Tibial artery (tissue), 4 donors: ENCODE data around the gene SDR9C7.
"Not testable (repeated sequence)": the region's sequence is repeated elsewhere in the genome, so short reads cannot be mapped to it uniquely, and the experiment has no call there.

Experiments used
- DNase-seq, 2 donors: peaks; one replicate each; pipeline ENCODE4 v3.0.0-alpha.2; 2019
- H3K27ac ChIP-seq, 2 donors: fragments of 200-600 bp; sonication (generic) in 1 of 2; 1 replicate in 1 of 2; 2 replicates in 1 of 2; pipeline ENCODE4 v1.5.1; 2018 to 2019; ENCODE audit warnings: mild to moderate bottlenecking in 1 of 2
- H3K27me3 ChIP-seq, 2 donors: fragments of 200-600 bp; sonication (generic) in 1 of 2; one replicate each; pipeline versions ENCODE4 v1.5.1 to v1.6.0; 2016 to 2019
- H3K36me3 ChIP-seq, 3 donors: fragments of 200-600 bp; sonication (generic) in 2 of 3; one replicate each; pipeline ENCODE4 v1.5.1; 2016 to 2019; ENCODE audit warnings: mild to moderate bottlenecking in 2 of 3
- H3K4me1 ChIP-seq, 4 donors: fragments of 200-600 bp; sonication (generic) in 2 of 4; 1 replicate in 3 of 4; 2 replicates in 1 of 4; pipeline ENCODE4 v1.5.1; 2016 to 2019
- H3K4me3 ChIP-seq, 2 donors: fragments of 200-600 bp; sonication (generic) in 1 of 2; 1 replicate in 1 of 2; 2 replicates in 1 of 2; pipeline ENCODE4 v1.5.1; 2018 to 2019; ENCODE audit warnings: mild to moderate bottlenecking in 2 of 2
- H3K9me3 ChIP-seq, 3 donors: fragments of 200-600 bp; sonication (generic) in 1 of 3; one replicate each; pipeline ENCODE4 v1.5.1; 2016 to 2019
- intact Hi-C: fragments of 100-400 bp; cut with DNase I; formaldehyde crosslinking; loops from one replicate; pipeline ENCODE4 v1.15.0; 2023; ENCODE audit warnings: low total_unique reads
- TF ChIP-seq, protein P1 (sequence below), 2 experiments: fragments of 200-600 bp in 1 of 2; fragments of 450-650 bp in 1 of 2; IDR thresholded peaks; one replicate each; pipeline ENCODE4 v1.5.1; 2017 to 2019; ENCODE audit warnings: antibody characterized with exemption in 2 of 2, mild to moderate bottlenecking in 1 of 2, moderate library complexity in 1 of 2

The SDR9C7 gene

DNA sequence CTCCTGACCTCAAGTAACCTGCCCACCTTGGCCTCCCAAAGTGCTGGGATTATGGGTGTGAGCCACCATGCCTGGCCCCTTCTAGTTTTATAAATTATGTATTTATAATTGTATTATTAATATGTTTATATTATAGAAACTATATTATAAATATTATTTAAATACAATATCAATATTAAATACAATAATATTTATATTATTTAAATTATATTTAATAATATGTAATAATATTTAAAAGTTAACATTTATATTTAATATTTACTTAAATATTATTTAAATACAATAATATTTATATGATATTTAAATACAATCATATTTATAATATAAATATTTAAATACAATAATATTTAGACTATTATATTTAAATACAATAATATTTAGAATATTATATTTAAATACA lies 20.0 kb downstream of the SDR9C7 start:
- TF ChIP-seq, protein P1, sequence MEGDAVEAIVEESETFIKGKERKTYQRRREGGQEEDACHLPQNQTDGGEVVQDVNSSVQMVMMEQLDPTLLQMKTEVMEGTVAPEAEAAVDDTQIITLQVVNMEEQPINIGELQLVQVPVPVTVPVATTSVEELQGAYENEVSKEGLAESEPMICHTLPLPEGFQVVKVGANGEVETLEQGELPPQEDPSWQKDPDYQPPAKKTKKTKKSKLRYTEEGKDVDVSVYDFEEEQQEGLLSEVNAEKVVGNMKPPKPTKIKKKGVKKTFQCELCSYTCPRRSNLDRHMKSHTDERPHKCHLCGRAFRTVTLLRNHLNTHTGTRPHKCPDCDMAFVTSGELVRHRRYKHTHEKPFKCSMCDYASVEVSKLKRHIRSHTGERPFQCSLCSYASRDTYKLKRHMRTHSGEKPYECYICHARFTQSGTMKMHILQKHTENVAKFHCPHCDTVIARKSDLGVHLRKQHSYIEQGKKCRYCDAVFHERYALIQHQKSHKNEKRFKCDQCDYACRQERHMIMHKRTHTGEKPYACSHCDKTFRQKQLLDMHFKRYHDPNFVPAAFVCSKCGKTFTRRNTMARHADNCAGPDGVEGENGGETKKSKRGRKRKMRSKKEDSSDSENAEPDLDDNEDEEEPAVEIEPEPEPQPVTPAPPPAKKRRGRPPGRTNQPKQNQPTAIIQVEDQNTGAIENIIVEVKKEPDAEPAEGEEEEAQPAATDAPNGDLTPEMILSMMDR (IDR thresholded peaks at IDR 0.05): no peak
- Histone ChIP-seq H3K36me3 (no peaks in the 10 kb centered on the region), H3K27ac (no peak overlapping the region), H3K27me3 (no peaks in the 10 kb centered on the region), H3K4me1 (no peaks in the 10 kb centered on the region), H3K9me3 (peaks cover 0 to 5% (median 0%) of the 10 kb centered on the region in 3 donors), H3K4me3 (no peak overlapping the region)
- no peak for DNase-seq
- intact Hi-C loops: no loop called here

DNA sequence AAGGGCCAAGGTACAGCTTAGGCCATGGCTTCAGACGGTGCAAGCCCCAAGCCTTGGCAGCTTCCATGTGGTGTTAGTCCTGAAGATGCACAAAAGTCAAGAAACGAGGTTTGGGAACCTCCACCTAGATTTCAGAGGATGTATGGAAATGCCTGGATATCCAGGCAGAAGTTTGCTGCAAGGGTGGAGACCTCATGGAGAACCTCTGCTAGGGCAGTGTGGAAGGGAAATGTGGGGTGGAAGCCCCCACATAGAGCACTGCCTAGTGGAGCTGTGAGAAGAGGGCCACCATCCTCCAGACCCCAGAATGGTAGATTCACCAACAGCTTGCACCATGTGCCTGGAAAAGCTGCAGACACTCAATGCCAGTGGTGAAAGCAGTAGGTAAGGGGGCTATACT lies 24.8 kb downstream of the SDR9C7 start:
- not testable (repeated sequence) for H3K4me3 ChIP-seq, H3K36me3 ChIP-seq

DNA sequence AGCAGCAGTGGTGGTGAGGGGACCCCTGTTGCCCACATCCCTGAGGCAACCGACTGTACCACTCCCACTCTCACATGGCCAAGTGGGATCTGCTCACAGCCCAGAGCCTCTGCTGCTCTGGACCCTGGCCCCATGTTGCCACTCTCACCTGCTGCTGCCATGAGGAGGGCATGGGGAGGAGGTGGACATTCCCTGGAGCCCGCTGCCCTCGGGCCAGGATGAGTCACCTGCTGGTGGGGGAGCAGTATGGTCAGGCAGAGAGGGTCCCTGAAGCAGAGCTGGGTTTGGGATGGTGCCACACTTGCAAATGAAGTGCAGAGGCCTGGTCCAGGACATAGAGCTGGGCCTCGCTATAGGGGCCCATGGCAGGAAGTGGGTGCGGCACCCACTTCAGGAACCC lies 26.1 kb downstream of the SDR9C7 start:
- intact Hi-C loops: no loop called here
- Histone ChIP-seq H3K4me3 (no peak overlapping the region), H3K9me3 (peaks cover 0 to 7% (median 0%) of the 10 kb centered on the region in 3 donors), H3K36me3 (no peaks in the 10 kb centered on the region), H3K27me3 (no peaks in the 10 kb centered on the region), H3K27ac (no peak overlapping the region), H3K4me1 (no peaks in the 10 kb centered on the region)
- TF ChIP-seq, protein P1 (IDR thresholded peaks at IDR 0.05): no peak
- no peak for DNase-seq

More for the DNA sequence above, 24.8 kb downstream of the SDR9C7 start:
- H3K9me3 ChIP-seq, intact Hi-C loops, DNase-seq, H3K27ac ChIP-seq, H3K4me1 ChIP-seq, H3K27me3 ChIP-seq: not testable (repeated sequence)

DNA sequence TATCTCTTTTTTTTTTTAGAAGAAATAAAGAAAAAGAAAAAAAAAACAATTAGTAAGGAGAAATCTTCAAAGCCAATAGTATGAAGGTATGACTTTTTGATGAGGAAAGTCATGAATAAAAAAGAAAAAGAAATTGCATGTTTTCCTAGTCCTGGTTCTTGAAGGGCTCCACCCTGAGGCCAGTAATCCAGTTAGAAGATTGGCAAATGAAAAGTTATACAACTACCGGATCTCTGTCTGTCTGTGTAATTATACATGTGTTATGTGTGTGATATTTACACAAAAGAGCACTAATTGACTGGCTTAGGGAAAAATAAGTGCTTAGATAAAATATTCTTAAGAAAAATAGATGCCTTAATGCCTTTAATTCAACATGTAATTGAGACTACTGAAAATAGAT lies 28.4 kb downstream of the SDR9C7 start:
- Histone ChIP-seq H3K4me3 (no peak overlapping the region), H3K4me1 (no peaks in the 10 kb centered on the region), H3K36me3 (no peaks in the 10 kb centered on the region), H3K27me3 (no peaks in the 10 kb centered on the region), H3K27ac (no peak overlapping the region), H3K9me3 (peaks cover 0 to 22% (median 10%) of the 10 kb centered on the region in 3 donors)
- intact Hi-C loops: no loop called here
- TF ChIP-seq, protein P1 (IDR thresholded peaks at IDR 0.05): no peak
- no peak for DNase-seq

DNA sequence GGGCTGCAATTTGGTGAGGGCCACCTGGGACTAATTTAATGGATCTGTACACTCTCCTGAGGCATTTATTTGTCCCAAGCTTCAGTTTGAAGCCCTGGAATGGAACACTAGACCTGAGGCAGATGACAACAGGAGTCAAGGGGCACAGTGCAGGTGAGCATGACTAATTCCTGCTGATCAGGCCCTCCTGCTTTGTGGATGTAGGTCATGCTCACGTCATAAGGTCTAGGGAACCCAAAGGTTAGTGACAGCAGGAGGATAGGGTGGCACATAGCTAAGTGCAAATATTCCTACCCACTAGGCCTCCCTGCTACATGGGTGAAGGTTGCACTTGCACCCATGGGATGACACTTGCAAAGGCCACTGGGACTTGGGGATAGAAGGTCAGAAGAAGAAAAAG lies 30.8 kb downstream of the SDR9C7 start:
- no peak overlapping the region for H3K27ac ChIP-seq

DNA sequence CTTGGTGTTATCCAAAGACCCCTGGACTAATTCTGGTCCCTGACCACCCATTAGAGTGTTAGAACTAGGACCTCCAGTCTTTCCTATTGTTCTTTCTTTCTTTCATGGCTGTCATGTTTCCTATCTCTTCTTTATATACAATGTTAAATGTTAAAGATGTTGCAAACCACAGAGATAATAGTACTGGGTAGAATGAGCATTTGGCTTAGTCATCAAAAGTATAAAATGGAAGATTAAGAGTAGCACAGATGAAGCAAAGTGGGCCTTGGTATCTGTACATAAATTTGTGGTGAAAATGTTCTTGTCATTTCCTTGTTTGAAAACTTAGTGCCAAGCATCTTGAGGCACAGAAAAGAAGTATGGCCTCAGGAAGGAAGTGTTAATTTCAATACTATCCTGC lies 32.9 kb downstream of the SDR9C7 start:
- intact Hi-C loops, DNase-seq, H3K27ac ChIP-seq, H3K4me1 ChIP-seq, H3K27me3 ChIP-seq, H3K36me3 ChIP-seq, H3K4me3 ChIP-seq: not testable (repeated sequence)
- H3K9me3 ChIP-seq: peaks cover 0 to 27% (median 22%) of the 10 kb centered on the region in 3 donors

More for the DNA sequence above, 30.8 kb downstream of the SDR9C7 start:
- Histone ChIP-seq H3K9me3 (peaks cover 0 to 27% (median 22%) of the 10 kb centered on the region in 3 donors), H3K4me3 (no peak overlapping the region), H3K4me1 (no peaks in the 10 kb centered on the region), H3K27me3 (no peaks in the 10 kb centered on the region), H3K36me3 (no peaks in the 10 kb centered on the region)
- intact Hi-C loops: no loop called here
- DNase-seq: no peak
- TF ChIP-seq, protein P1 (IDR thresholded peaks at IDR 0.05): no peak

DNA sequence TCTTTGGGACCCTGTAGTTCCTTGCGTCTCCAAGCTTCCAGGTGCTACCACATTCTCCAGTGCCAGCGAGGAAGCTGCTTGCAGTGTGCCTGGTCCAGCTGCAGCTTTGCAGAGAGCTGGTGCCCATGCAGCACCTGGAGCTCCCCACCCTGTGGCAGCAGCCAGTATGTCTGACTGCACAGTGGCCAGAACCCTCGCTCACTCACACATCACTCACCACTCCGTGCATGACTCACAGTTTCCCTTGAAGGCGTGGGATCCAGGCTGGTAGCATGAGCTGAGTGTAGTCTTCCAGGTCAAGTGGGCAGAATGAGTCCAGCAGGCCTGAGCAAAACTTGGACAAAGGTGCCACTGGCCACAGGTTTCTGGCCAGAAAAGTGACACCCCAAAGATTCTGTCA lies 33.6 kb downstream of the SDR9C7 start:
- Histone ChIP-seq H3K4me1 (no peaks in the 10 kb centered on the region), H3K4me3 (no peak overlapping the region), H3K9me3 (peaks cover 0 to 27% (median 22%) of the 10 kb centered on the region in 3 donors), H3K27me3 (no peaks in the 10 kb centered on the region), H3K27ac (no peak overlapping the region), H3K36me3 (no peaks in the 10 kb centered on the region)
- TF ChIP-seq, protein P1 (IDR thresholded peaks at IDR 0.05): no peak
- intact Hi-C loops: no loop called here
- DNase-seq: no peak
